ENCODE measurements around the gene HTD2. TPM values are rescaled to one million over a fixed set of nuclear protein-coding genes. Genes with fewer than 3 reads are reported as not detected.
"Not testable (repeated sequence)": the region's sequence is repeated elsewhere in the genome, so short reads cannot be mapped to it uniquely, and the experiment has no call there.

The HTD2 gene
- total RNA-seq, 1 experiment from 2014 or later: 7.4 TPM

DNA sequence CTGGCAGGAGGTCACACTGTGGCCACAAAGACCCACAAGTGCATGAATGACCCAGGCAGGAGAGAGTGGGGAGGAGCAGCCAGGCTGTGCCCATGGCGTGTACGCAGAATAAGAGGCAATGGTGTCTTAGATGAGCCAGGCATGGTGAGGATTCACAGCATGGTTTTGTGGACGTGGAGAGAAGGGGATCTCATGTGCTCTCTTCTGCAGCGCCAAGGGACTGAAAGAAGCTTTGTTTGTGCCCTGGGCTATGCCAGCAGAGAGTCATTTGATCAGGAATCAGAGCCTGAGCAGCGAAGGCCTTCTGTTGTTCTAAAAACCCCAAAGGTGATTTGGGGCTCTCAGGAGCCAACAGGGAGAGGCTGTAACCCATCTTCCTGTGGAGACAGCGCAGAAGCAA lies 19.0 kb upstream of the HTD2 start:
- Histone ChIP-seq H3K4me2 (no peak overlapping the region), H4K20me1 (ENCODE audit: insufficient read depth) (no peaks in the 10 kb centered on the region), H3K4me1 (replicated peaks; ENCODE audit: insufficient read depth) (no peaks in the 10 kb centered on the region), H3K27me3 (ENCODE audit: insufficient read depth, low read depth) (no peaks in the 10 kb centered on the region), H3K4me3 (no peak overlapping the region), H3F3A (ENCODE audit: insufficient read depth, low read depth) (no peaks in the 10 kb centered on the region), H3K9me2 (ENCODE audit: insufficient read depth) (no peaks in the 10 kb centered on the region), H3K36me3 (ENCODE audit: low read depth) (no peaks in the 10 kb centered on the region), H3K9me3 (ENCODE audit: insufficient read depth, low read depth) (no peaks in the 10 kb centered on the region), H3K79me2 (ENCODE audit: low read depth) (no peaks in the 10 kb centered on the region), H2AFZ (no peak overlapping the region), H3K27ac (no peak overlapping the region)
- TF ChIP-seq, protein P1, sequence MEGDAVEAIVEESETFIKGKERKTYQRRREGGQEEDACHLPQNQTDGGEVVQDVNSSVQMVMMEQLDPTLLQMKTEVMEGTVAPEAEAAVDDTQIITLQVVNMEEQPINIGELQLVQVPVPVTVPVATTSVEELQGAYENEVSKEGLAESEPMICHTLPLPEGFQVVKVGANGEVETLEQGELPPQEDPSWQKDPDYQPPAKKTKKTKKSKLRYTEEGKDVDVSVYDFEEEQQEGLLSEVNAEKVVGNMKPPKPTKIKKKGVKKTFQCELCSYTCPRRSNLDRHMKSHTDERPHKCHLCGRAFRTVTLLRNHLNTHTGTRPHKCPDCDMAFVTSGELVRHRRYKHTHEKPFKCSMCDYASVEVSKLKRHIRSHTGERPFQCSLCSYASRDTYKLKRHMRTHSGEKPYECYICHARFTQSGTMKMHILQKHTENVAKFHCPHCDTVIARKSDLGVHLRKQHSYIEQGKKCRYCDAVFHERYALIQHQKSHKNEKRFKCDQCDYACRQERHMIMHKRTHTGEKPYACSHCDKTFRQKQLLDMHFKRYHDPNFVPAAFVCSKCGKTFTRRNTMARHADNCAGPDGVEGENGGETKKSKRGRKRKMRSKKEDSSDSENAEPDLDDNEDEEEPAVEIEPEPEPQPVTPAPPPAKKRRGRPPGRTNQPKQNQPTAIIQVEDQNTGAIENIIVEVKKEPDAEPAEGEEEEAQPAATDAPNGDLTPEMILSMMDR (conservative IDR thresholded peaks at IDR 0.05): no peak
- no peak for TF ChIP-seq EZH2 (IDR thresholded peaks at IDR 0.05; ENCODE audit: low read depth)
- POLR2A ChIA-PET (ENCODE audit: unreplicated experiment): no interaction called here
- BruUV-seq (replicated peaks): no TSS peak
- CTCF ChIA-PET: no interaction called here
- intact Hi-C loops (cut with micrococcal nuclease; ENCODE audit: unreplicated experiment): no loop called here
- no peak for DNase-seq

DNA sequence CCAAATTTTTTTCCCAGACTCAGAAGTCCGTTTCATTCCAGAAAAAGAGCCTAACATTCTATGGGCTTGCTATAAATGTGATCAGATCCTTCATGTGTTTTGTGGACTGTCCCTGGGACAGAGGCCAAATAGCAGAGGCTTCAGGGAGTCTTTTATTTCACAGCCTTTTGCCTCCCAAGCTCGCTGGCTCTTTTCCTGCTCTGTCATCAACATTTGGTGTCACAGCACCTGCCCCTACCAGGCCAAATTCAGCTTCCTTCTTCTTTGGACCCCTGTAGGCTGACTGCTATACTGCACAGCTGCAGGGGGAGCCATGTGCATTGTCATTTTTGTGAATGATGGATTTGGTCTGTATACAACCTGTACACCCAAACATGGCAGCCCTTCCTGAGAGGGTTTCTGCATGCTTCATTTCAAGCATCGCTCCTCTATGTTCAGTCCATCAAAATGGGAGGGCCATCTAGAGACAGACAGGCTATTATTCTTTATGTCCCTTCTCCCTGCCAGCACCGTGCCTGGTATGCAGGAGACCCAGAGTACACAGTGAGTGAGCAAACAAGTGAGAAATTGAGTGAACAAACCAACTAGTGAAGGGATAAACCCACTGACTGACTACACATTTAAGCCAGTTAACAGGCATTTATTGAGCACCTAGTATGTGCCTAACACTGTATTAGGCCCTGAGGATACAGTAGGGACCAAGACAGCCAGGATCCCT lies 18.1 kb upstream of the HTD2 start:
- Histone ChIP-seq H3K4me3 (no peak overlapping the region), H3K79me2 (ENCODE audit: low read depth) (no peaks in the 10 kb centered on the region), H3K36me3 (ENCODE audit: low read depth) (no peaks in the 10 kb centered on the region), H3K9me3 (ENCODE audit: insufficient read depth, low read depth) (no peaks in the 10 kb centered on the region), H3K4me1 (replicated peaks; ENCODE audit: insufficient read depth) (no peaks in the 10 kb centered on the region), H4K20me1 (ENCODE audit: insufficient read depth) (no peaks in the 10 kb centered on the region), H3F3A (ENCODE audit: insufficient read depth, low read depth) (no peaks in the 10 kb centered on the region), H2AFZ (no peak overlapping the region), H3K9me2 (ENCODE audit: insufficient read depth) (no peaks in the 10 kb centered on the region), H3K4me2 (no peak overlapping the region), H3K27me3 (ENCODE audit: insufficient read depth, low read depth) (no peaks in the 10 kb centered on the region), H3K27ac (no peak overlapping the region)
- TF ChIP-seq, protein P1 (conservative IDR thresholded peaks at IDR 0.05): no peak
- no peak for TF ChIP-seq EZH2 (IDR thresholded peaks at IDR 0.05; ENCODE audit: low read depth)
- DNase-seq: no peak
- POLR2A ChIA-PET (ENCODE audit: unreplicated experiment): no interaction called here
- CTCF ChIA-PET: no interaction called here
- BruUV-seq (replicated peaks): no TSS peak
- intact Hi-C loops (cut with micrococcal nuclease; ENCODE audit: unreplicated experiment): no loop called here

DNA sequence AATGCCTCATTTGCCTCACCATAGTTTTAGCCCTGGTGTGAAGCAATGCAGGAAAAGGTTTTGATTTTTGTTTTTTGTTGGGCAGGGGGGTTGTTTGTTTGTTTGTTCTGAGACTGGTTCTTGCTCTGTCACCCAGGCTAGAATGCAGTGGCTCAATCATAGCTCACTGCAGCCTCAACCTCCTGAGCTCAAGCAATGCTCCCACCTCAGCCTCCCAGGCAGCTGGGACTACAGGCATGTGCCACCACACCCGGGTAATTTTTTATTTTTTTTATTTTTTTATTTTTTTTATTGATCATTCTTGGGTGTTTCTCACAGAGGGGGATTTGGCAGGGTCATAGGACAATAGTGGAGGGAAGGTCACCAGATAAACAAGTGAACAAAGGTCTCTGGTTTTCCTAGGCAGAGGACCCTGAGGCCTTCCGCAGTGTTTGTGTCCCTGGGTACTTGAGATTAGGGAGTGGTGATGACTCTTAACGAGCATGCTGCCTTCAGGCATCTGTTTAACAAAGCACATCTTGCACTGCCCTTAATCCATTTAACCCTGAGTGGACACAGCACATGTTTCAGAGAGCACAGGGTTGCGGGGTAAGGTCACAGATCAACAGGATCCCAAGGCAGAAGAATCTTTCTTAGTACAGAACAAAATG lies 17.2 kb upstream of the HTD2 start:
- H3F3A ChIP-seq (ENCODE audit: insufficient read depth, low read depth); H3K4me1 ChIP-seq (replicated peaks; ENCODE audit: insufficient read depth); H2AFZ ChIP-seq; H3K27ac ChIP-seq; H3K79me2 ChIP-seq (ENCODE audit: low read depth); H3K36me3 ChIP-seq (ENCODE audit: low read depth); BruUV-seq (replicated peaks); H3K9me3 ChIP-seq (ENCODE audit: insufficient read depth, low read depth); POLR2A ChIA-PET (ENCODE audit: unreplicated experiment); H3K4me2 ChIP-seq; H3K4me3 ChIP-seq; H3K9me2 ChIP-seq (ENCODE audit: insufficient read depth); CTCF ChIA-PET; H4K20me1 ChIP-seq (ENCODE audit: insufficient read depth); H3K27me3 ChIP-seq (ENCODE audit: insufficient read depth, low read depth); DNase-seq; intact Hi-C loops (cut with micrococcal nuclease; ENCODE audit: unreplicated experiment): not testable (repeated sequence)

DNA sequence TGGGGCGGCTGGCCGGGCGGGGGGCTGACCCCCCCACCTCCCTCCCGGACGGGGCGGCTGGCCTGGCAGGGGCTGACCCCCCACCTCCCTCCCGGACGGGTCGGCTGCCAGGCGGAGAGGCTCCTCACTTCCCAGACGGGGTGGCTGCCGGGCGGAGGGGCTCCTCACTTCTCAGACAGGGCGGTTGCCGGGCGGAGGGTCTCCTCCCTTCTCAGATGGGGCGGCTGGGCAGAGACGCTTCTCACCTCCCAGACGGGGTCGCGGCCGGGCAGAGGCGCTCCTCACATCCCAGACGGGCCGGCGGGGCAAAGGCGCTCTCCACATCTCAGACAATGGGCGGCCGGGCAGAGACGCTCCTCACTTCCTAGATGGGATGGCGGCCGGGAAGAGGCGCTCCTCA lies 15.9 kb upstream of the HTD2 start:
- H3K4me1 ChIP-seq (replicated peaks; ENCODE audit: insufficient read depth); POLR2A ChIA-PET (ENCODE audit: unreplicated experiment); H3F3A ChIP-seq (ENCODE audit: insufficient read depth, low read depth); CTCF ChIA-PET; H3K9me2 ChIP-seq (ENCODE audit: insufficient read depth); H3K27me3 ChIP-seq (ENCODE audit: insufficient read depth, low read depth); H4K20me1 ChIP-seq (ENCODE audit: insufficient read depth); BruUV-seq (replicated peaks); intact Hi-C loops (cut with micrococcal nuclease; ENCODE audit: unreplicated experiment); H3K4me3 ChIP-seq; H2AFZ ChIP-seq; H3K79me2 ChIP-seq (ENCODE audit: low read depth); H3K4me2 ChIP-seq; DNase-seq; H3K9me3 ChIP-seq (ENCODE audit: insufficient read depth, low read depth); H3K27ac ChIP-seq; H3K36me3 ChIP-seq (ENCODE audit: low read depth): not testable (repeated sequence)

Data from PC-9 (cell line).